ENCODE results near the gene TNRC18. TPM values are rescaled to one million over a fixed set of nuclear protein-coding genes. Genes with fewer than 3 reads are reported as not detected.

The TNRC18 gene
- total and polyA plus RNA-seq, 4 donors: 33.4 to 117 (median 84.1) TPM

DNA sequence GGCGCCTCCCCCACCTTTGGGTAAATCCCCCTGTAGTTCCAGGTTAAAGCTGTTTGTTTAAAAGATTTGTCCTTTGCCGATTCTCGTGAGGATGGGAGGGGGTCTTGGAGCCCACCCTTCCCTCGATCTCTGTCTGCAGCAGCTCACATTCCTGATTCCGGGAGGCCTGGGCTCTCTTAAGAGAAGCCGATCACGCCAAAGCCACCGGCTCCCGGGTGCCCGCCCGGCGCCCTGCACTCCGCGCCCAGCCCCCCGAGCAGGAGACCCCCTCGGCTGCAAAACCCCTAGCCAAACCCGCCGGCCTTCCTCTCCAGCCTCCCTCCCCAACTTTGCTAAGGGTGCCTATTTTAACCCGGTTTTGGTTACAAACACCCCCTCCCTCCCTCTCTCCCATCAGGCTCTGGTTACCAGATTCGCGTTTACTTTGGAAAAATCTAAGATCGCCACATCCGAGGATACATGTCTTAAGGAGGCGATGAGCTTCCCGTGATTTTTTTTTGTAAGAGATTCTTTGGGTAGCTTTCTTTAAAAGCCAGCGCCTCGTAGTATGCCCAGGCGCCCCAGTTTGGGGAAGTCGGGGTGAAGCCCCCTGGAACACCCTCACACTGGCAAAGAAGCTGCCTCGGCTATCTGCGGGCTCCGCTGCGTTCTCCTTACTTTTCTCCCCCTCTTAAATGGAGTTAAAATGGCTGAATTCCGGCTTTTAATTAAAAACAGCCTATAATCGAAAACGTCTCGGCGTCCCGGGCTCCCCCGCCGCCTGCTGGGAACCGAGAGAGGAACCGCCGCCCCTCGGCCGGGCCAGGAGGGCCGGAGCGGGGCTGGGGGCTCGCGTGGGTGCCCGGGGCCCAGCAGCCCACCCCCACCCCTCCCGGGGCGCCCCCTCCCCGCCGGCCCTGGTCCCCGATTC lies 983 bp downstream of the TNRC18 start:
- Histone ChIP-seq H3K27ac (ENCODE audit: low read depth in 1 of 2, low read length in 1 of 2) (peak overlapping the region; percentile 73 to 99), H3K36me3 (ENCODE audit: control insufficient read depth in 4 of 4, insufficient read depth in 4 of 4, low read length in 4 of 4) (peaks cover 0 to 17% (median 0%) of the 10 kb centered on the region in 4 donors), H3K9me3 (ENCODE audit: control insufficient read depth in 4 of 4, insufficient read depth in 3 of 4, low read length in 3 of 4) (no peaks in the 10 kb centered on the region), H3K4me1 (ENCODE audit: control insufficient read depth in 5 of 5, insufficient read depth in 5 of 5, low read length in 5 of 5) (peaks cover 0 to 23% (median 7%) of the 10 kb centered on the region in 5 donors), H3K27me3 (ENCODE audit: control insufficient read depth in 3 of 3, insufficient read depth in 3 of 3, low read length in 2 of 3) (no peaks in the 10 kb centered on the region), H3K4me3 (peak overlapping the region; percentile 77), H3K9ac (ENCODE audit: insufficient read depth in 1 of 2, low read length in 2 of 2) (peak overlapping the region; percentile 97 to 98)
- TF ChIP-seq, protein P1, sequence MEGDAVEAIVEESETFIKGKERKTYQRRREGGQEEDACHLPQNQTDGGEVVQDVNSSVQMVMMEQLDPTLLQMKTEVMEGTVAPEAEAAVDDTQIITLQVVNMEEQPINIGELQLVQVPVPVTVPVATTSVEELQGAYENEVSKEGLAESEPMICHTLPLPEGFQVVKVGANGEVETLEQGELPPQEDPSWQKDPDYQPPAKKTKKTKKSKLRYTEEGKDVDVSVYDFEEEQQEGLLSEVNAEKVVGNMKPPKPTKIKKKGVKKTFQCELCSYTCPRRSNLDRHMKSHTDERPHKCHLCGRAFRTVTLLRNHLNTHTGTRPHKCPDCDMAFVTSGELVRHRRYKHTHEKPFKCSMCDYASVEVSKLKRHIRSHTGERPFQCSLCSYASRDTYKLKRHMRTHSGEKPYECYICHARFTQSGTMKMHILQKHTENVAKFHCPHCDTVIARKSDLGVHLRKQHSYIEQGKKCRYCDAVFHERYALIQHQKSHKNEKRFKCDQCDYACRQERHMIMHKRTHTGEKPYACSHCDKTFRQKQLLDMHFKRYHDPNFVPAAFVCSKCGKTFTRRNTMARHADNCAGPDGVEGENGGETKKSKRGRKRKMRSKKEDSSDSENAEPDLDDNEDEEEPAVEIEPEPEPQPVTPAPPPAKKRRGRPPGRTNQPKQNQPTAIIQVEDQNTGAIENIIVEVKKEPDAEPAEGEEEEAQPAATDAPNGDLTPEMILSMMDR (IDR thresholded peaks at IDR 0.05; ENCODE audit: control extremely low read depth, extremely low read depth): no peak
- DNase-seq (peak in 2 of 3 donors; percentile 25 to 56), ATAC-seq (ENCODE audit: insufficient read depth, low FRiP score) (no peak)
- WGBS, 2 donors: 0 to 1% methylated on average over 46 to 56 of the region's 56 CpGs

DNA sequence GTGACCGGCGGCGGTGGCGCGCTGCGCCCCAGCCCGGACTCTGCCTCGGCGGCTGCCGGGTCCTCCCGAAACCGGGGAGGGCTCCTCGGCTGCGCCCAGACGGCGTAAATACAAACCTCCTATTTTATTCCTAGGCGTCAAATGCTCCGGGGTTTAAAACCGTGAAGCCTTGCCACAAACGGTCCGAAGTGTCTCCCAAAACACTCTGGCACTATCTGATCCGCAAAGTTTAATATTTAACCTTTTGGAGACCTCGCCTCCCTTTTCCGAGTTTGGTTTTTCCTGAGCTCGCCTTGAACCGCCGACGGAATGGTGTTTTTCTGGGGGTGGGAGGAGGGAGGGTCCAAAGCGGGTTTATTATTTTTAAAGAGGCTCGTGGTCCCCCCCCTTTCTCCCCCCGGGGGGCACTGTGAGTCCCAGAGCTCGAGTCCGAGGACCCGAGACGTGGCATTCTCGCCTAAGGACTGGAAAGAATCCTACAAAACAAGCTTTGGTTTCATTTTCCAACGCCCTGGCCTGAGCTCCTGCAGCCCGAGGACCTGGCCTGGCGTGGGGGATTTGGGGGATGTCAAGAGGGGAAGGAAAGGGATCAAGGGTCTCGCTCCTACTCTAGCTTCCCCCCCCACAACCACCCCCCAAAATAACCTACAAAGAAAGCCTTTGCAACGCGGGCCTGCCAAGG lies 1.8 kb downstream of the TNRC18 start:
- Histone ChIP-seq H3K36me3 (ENCODE audit: control insufficient read depth in 4 of 4, insufficient read depth in 4 of 4, low read length in 4 of 4) (peaks cover 0 to 17% (median 2%) of the 10 kb centered on the region in 4 donors), H3K4me1 (ENCODE audit: control insufficient read depth in 5 of 5, insufficient read depth in 5 of 5, low read length in 5 of 5) (peaks cover 0 to 25% (median 7%) of the 10 kb centered on the region in 5 donors), H3K9ac (ENCODE audit: insufficient read depth in 1 of 2, low read length in 2 of 2) (peak overlapping the region; percentile 97 to 98), H3K9me3 (ENCODE audit: control insufficient read depth in 4 of 4, insufficient read depth in 3 of 4, low read length in 3 of 4) (no peaks in the 10 kb centered on the region), H3K27me3 (ENCODE audit: control insufficient read depth in 3 of 3, insufficient read depth in 3 of 3, low read length in 2 of 3) (no peaks in the 10 kb centered on the region), H3K4me3 (peak overlapping the region; percentile 77), H3K27ac (ENCODE audit: low read depth in 1 of 2, low read length in 1 of 2) (peak overlapping the region; percentile 73 to 99)
- ATAC-seq (ENCODE audit: insufficient read depth, low FRiP score) (no peak), DNase-seq (peak; percentile 70 to 84 (median 76))
- TF ChIP-seq, protein P1 (IDR thresholded peaks at IDR 0.05; ENCODE audit: control extremely low read depth, extremely low read depth): no peak
- WGBS, 2 donors: 0% methylated on average over 42 of the region's 42 CpGs

DNA sequence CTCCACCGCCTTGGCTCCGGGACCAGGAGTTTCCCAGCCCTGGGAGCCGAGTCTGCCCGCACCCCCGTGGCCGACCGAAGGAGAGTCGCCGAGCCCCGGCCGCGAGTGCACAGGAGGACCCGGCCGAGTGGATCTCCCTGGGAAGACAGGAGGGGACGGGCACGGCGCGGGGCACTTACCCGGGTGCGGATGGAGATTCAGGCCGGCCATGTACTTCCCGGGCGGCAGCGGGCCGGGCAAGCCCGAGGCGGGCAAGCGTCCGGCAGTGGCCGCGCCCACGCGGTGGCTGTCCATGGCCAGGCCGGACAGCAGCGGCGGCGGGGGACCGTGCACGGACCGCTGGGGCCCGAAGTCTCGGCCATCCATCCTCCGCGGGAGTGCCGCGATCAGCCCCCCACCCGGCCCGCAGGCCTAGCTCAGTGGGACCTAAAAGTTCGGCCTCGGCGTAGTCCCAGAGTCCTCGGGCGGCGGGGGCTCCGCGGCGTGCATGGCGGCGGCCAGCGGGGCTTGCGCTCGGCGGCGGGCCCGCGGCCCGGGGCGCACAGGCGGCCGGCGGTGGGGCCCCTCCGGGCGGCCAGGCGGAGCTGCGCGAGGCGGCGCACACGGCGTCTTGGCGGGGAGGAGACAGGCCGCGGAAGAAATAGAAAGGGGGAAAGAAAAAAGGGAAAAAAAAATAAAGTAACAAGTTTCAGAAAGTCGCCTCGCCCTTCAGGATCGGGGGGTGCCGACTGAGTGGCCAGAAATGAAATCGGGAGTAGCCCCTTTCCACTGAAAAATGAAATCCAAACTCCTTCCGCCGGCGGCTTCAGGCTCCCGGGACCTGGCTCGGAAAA lies 2.5 kb downstream of the TNRC18 start:
- Histone ChIP-seq H3K4me3 (peak overlapping the region; percentile 77), H3K9me3 (ENCODE audit: control insufficient read depth in 4 of 4, insufficient read depth in 3 of 4, low read length in 3 of 4) (no peaks in the 10 kb centered on the region), H3K9ac (ENCODE audit: insufficient read depth in 1 of 2, low read length in 2 of 2) (peak overlapping the region; percentile 97 to 98), H3K4me1 (ENCODE audit: control insufficient read depth in 5 of 5, insufficient read depth in 5 of 5, low read length in 5 of 5) (peaks cover 0 to 25% (median 7%) of the 10 kb centered on the region in 5 donors), H3K27ac (ENCODE audit: low read depth in 1 of 2, low read length in 1 of 2) (peak overlapping the region; percentile 73 to 99), H3K27me3 (ENCODE audit: control insufficient read depth in 3 of 3, insufficient read depth in 3 of 3, low read length in 2 of 3) (no peaks in the 10 kb centered on the region), H3K36me3 (ENCODE audit: control insufficient read depth in 4 of 4, insufficient read depth in 4 of 4, low read length in 4 of 4) (peaks cover 0 to 20% (median 2%) of the 10 kb centered on the region in 4 donors)
- WGBS, 2 donors: 0% methylated on average over 70 to 93 of the region's 93 CpGs
- no peak for ATAC-seq (ENCODE audit: insufficient read depth, low FRiP score)
- peak in 1 of 3 donors; percentile 25 for DNase-seq
- TF ChIP-seq, protein P1 (IDR thresholded peaks at IDR 0.05; ENCODE audit: control extremely low read depth, extremely low read depth): no peak

All from lung (tissue), 12 donors.